ENCODE measurements around the gene ANO4. TPM values are rescaled to one million over a fixed set of nuclear protein-coding genes. Genes with fewer than 3 reads are reported as not detected.

ANO4 gene
- total RNA-seq, 1 donor from 2014 or later: 7.3 TPM

- H3K4me1 Mint-ChIP-seq (ENCODE audit: unreplicated experiment): peaks cover 3% of the 10 kb centered on the region
- H3K4me3 Mint-ChIP-seq: no peak overlapping the region
- no peaks in the 10 kb centered on the region for H3K36me3 Mint-ChIP-seq
- peak overlapping the region; percentile 34 for H3K27ac Mint-ChIP-seq
- TF ChIP-seq CTCF (conservative IDR thresholded peaks at IDR 0.05): no peak
- H3K9me3 Mint-ChIP-seq: peaks cover 5% of the 10 kb centered on the region
- no peak for DNase-seq (ENCODE audit: extremely low spot score, unreplicated experiment)
- H3K27me3 Mint-ChIP-seq: no peaks in the 10 kb centered on the region
Measured at GRCh38 chr12:101039848-101040531, 245.4 kb downstream of the ANO4 start.

GRCh38 chr12:101040936-101041335 is 246.4 kb downstream of the ANO4 start:
- TF ChIP-seq CTCF (conservative IDR thresholded peaks at IDR 0.05): no peak
- Mint-ChIP-seq H3K4me1 (ENCODE audit: unreplicated experiment) (peaks cover 3% of the 10 kb centered on the region), H3K4me3 (no peak overlapping the region), H3K9me3 (peaks cover 5% of the 10 kb centered on the region), H3K27ac (peak overlapping the region; percentile 46), H3K27me3 (no peaks in the 10 kb centered on the region), H3K36me3 (no peaks in the 10 kb centered on the region)
- no peak for DNase-seq (ENCODE audit: extremely low spot score, unreplicated experiment)

- no peaks in the 10 kb centered on the region for H3K9me3 Mint-ChIP-seq
- H3K4me3 Mint-ChIP-seq: no peak overlapping the region
- H3K27ac Mint-ChIP-seq: no peak overlapping the region
- no peak for DNase-seq (ENCODE audit: extremely low spot score, unreplicated experiment)
- H3K4me1 Mint-ChIP-seq (ENCODE audit: unreplicated experiment): peaks cover 3% of the 10 kb centered on the region
- TF ChIP-seq CTCF (conservative IDR thresholded peaks at IDR 0.05): no peak
- H3K36me3 Mint-ChIP-seq: no peaks in the 10 kb centered on the region
- no peaks in the 10 kb centered on the region for H3K27me3 Mint-ChIP-seq
Measured at GRCh38 chr12:101042211-101042610, 247.6 kb downstream of the ANO4 start.

- no peak overlapping the region for H3K4me3 Mint-ChIP-seq
- H3K36me3 Mint-ChIP-seq: no peaks in the 10 kb centered on the region
- H3K4me1 Mint-ChIP-seq (ENCODE audit: unreplicated experiment): peaks cover 3% of the 10 kb centered on the region
- H3K27me3 Mint-ChIP-seq: no peaks in the 10 kb centered on the region
- H3K9me3 Mint-ChIP-seq: no peaks in the 10 kb centered on the region
- no peak overlapping the region for H3K27ac Mint-ChIP-seq
- no peak for TF ChIP-seq CTCF (conservative IDR thresholded peaks at IDR 0.05)
- DNase-seq (ENCODE audit: extremely low spot score, unreplicated experiment): no peak
Measured at GRCh38 chr12:101044512-101045059, 250.0 kb downstream of the ANO4 start.

- Mint-ChIP-seq H3K36me3 (no peaks in the 10 kb centered on the region), H3K27me3 (no peaks in the 10 kb centered on the region), H3K9me3 (no peaks in the 10 kb centered on the region), H3K4me3 (no peak overlapping the region), H3K27ac (no peak overlapping the region), H3K4me1 (ENCODE audit: unreplicated experiment) (peaks cover 3% of the 10 kb centered on the region)
- TF ChIP-seq CTCF (conservative IDR thresholded peaks at IDR 0.05): no peak
- DNase-seq (ENCODE audit: extremely low spot score, unreplicated experiment): no peak
Measured at GRCh38 chr12:101045486-101046464, 251.2 kb downstream of the ANO4 start.

Measured in type B pancreatic cell (in vitro differentiated cells).